ENCODE data around the gene TRIOBP. TPM values are rescaled to one million over a fixed set of nuclear protein-coding genes. Genes with fewer than 3 reads are reported as not detected.

The TRIOBP gene
- total RNA-seq, 2 donors from 2014 or later: 114 to 115 TPM

DNA sequence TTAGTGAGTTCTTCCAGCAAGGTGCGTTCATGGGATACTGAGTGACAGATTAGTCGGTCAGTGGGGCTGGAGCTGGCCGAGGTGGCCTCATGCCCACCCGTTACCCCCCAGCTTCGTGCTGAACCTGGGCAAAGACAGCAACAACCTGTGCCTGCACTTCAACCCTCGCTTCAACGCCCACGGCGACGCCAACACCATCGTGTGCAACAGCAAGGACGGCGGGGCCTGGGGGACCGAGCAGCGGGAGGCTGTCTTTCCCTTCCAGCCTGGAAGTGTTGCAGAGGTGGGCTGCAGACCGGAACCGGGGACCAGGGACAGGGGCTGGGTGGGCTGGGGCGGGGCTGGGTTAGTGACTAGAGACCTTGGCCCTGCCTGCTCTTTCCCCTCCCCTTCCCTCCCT is 18.5 kb upstream of the TRIOBP start:
- Histone ChIP-seq H3K4me1 (replicated peaks) (peaks cover 16% of the 10 kb centered on the region), H3K27ac (no peak overlapping the region), H3K36me3 (no peaks in the 10 kb centered on the region), H3K4me3 (no peak overlapping the region), H3K27me3 (replicated peaks; ENCODE audit: insufficient read depth) (no peaks in the 10 kb centered on the region), H3K9me3 (no peaks in the 10 kb centered on the region)
- intact Hi-C loops (cut with DNase I): loop anchor here (5.0 kb wide), 1 partner anchor 36 kb away; no protein-coding TSS in a partner anchor
- 68% methylated on average over 18 of the region's 18 CpGs for WGBS
- no peak for DNase-seq (ENCODE audit: low spot score)
- TF ChIP-seq, protein P1, sequence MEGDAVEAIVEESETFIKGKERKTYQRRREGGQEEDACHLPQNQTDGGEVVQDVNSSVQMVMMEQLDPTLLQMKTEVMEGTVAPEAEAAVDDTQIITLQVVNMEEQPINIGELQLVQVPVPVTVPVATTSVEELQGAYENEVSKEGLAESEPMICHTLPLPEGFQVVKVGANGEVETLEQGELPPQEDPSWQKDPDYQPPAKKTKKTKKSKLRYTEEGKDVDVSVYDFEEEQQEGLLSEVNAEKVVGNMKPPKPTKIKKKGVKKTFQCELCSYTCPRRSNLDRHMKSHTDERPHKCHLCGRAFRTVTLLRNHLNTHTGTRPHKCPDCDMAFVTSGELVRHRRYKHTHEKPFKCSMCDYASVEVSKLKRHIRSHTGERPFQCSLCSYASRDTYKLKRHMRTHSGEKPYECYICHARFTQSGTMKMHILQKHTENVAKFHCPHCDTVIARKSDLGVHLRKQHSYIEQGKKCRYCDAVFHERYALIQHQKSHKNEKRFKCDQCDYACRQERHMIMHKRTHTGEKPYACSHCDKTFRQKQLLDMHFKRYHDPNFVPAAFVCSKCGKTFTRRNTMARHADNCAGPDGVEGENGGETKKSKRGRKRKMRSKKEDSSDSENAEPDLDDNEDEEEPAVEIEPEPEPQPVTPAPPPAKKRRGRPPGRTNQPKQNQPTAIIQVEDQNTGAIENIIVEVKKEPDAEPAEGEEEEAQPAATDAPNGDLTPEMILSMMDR (IDR thresholded peaks at IDR 0.05): no peak
- no peak for TF ChIP-seq POLR2A (IDR thresholded peaks at IDR 0.05)
- no peak for TF ChIP-seq POLR2AphosphoS5 (IDR thresholded peaks at IDR 0.05)

DNA sequence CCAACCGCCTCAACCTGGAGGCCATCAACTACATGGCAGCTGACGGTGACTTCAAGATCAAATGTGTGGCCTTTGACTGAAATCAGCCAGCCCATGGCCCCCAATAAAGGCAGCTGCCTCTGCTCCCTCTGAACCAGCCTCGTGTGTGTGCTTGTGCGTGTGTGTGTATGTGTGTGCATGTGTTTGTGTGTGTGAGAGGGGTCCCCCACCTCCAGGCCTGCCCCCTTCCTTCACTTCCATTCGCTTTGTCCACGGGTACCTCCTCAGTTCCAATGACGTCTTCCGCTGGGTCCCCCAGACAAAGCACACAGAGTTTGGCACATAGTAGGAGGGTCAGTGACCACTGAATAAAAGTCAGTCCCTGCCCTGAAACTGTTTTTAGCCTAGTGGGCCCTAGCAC is 17.2 kb upstream of the TRIOBP start:
- intact Hi-C loops (cut with DNase I): loop anchor here (2.0 to 5.0 kb wide), 2 partner anchors 37 to 57 kb away; no protein-coding TSS in a partner anchor
- 84% methylated on average over 8 of the region's 8 CpGs for WGBS
- Histone ChIP-seq H3K4me1 (replicated peaks) (peaks cover 9% of the 10 kb centered on the region), H3K27ac (no peak overlapping the region), H3K36me3 (no peaks in the 10 kb centered on the region), H3K4me3 (no peak overlapping the region), H3K9me3 (no peaks in the 10 kb centered on the region), H3K27me3 (replicated peaks; ENCODE audit: insufficient read depth) (no peaks in the 10 kb centered on the region)
- no peak for TF ChIP-seq POLR2A (IDR thresholded peaks at IDR 0.05)
- TF ChIP-seq POLR2AphosphoS5 (IDR thresholded peaks at IDR 0.05): no peak
- TF ChIP-seq, protein P1 (IDR thresholded peaks at IDR 0.05): no peak
- DNase-seq (ENCODE audit: low spot score): no peak

DNA sequence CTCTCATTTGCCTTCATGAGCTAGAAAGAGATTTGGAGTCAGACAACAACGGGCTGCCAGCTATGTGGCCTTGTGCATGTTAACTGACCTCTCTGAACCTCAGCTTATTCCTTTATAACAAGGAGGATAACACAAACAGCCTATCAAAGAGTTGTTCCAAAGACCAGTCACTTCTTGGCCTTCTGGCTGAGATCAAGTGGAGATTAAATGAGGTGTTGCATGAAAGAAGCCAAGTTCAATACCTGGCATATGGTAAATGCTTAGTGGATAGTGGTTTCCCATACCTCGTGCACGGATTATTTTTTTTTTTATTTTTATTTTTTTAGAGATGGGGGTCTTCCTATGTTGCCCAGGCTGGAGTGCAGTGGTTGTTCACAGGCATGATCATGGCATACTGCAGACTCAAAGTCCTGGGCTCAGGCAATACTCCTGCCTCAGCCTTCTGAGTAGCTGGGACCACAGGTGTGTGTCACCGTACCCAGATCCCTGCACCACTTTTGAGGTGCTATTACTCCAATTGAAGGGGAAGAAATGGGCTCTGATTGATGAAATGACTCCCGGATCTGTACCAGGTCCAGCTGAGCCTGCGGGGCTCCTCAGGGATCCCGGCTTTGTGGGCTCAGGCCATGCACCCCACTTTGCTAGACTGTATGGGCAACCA is 16.5 kb upstream of the TRIOBP start:
- H3K4me3 ChIP-seq: no peak overlapping the region
- H3K9me3 ChIP-seq: no peaks in the 10 kb centered on the region
- no peaks in the 10 kb centered on the region for H3K36me3 ChIP-seq
- H3K27me3 ChIP-seq (replicated peaks; ENCODE audit: insufficient read depth): no peaks in the 10 kb centered on the region
- intact Hi-C loops (cut with DNase I): loop anchor here (2.0 kb wide), 1 partner anchor 58 kb away; no protein-coding TSS in a partner anchor
- no peak for DNase-seq (ENCODE audit: low spot score)
- TF ChIP-seq POLR2AphosphoS5 (IDR thresholded peaks at IDR 0.05): no peak
- TF ChIP-seq, protein P1 (IDR thresholded peaks at IDR 0.05): no peak
- TF ChIP-seq POLR2A (IDR thresholded peaks at IDR 0.05): no peak
- no peak overlapping the region for H3K27ac ChIP-seq
- WGBS: 65% methylated on average over 7 of the region's 7 CpGs
- H3K4me1 ChIP-seq (replicated peaks): peaks cover 8% of the 10 kb centered on the region

DNA sequence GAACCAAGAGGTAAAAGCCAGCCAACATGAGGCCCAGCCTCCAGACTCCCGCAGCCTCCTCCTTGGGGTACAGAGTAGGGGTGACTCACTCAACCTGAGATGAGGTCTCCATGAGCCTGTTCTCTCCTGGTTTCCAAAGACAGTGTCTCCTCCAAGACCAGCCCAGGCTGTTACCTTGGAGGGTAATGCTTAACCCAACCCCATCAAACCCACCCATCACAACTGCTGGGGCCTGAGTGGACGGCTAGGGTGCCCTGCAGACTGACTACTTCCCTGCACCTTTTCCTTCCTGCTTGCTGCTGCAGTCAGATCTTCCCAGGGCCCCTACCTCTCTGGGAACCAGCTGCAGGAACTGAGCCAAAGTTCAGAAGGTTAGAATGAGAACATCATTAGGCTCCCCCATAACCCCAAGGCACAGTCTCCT is 15.8 kb upstream of the TRIOBP start:
- Histone ChIP-seq H3K27me3 (replicated peaks; ENCODE audit: insufficient read depth) (no peaks in the 10 kb centered on the region), H3K27ac (no peak overlapping the region), H3K9me3 (no peaks in the 10 kb centered on the region), H3K4me1 (replicated peaks) (peaks cover 7% of the 10 kb centered on the region), H3K36me3 (no peaks in the 10 kb centered on the region), H3K4me3 (no peak overlapping the region)
- intact Hi-C loops (cut with DNase I): loop anchor here (2.0 kb wide), 1 partner anchor 58 kb away; no protein-coding TSS in a partner anchor
- WGBS: 73% methylated on average over 2 of the region's 2 CpGs
- DNase-seq (ENCODE audit: low spot score): no peak
- no peak for TF ChIP-seq POLR2A (IDR thresholded peaks at IDR 0.05)
- TF ChIP-seq POLR2AphosphoS5 (IDR thresholded peaks at IDR 0.05): no peak
- TF ChIP-seq, protein P1 (IDR thresholded peaks at IDR 0.05): no peak

DNA sequence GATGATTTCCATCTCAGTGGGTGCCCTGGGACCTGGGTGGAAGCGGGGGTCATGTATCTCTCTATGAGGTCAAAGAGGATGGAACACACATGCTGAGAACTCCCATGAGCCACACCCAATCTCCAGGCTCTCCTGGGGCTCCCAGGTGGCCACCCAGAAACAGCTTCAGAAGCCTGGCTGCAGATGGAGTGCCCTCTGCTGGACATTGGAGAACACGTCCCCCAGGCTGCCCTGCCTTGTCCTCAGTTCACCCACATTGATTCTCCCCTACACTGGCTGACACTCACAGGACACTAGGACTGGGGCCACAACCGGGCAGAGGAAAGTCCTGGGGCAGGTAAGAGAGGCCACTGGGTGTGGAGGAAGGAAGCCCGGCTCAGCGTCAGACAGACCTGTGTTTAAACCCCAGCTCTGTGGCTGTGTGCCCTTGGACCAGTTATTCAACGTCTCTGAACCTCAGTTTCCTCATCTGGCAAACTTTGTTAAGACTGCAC is 15.2 kb upstream of the TRIOBP start:
- H3K4me3 ChIP-seq: no peak overlapping the region
- WGBS: 26% methylated on average over 6 of the region's 6 CpGs
- H3K27me3 ChIP-seq (replicated peaks; ENCODE audit: insufficient read depth): no peaks in the 10 kb centered on the region
- peak; percentile 37 for TF ChIP-seq POLR2AphosphoS5 (IDR thresholded peaks at IDR 0.05)
- TF ChIP-seq POLR2A (IDR thresholded peaks at IDR 0.05): no peak
- TF ChIP-seq, protein P1 (IDR thresholded peaks at IDR 0.05): peak; percentile 54 to 91 (median 82)
- intact Hi-C loops (cut with DNase I): loop anchor here (2.0 kb wide), 1 partner anchor 59 kb away; no protein-coding TSS in a partner anchor
- H3K27ac ChIP-seq: no peak overlapping the region
- DNase-seq (ENCODE audit: low spot score): peak; percentile 54
- no peaks in the 10 kb centered on the region for H3K36me3 ChIP-seq
- no peaks in the 10 kb centered on the region for H3K9me3 ChIP-seq
- H3K4me1 ChIP-seq (replicated peaks): peaks cover 3% of the 10 kb centered on the region
